Subcutaneous abdominal adipose tissue (tissue), 5 donors: ENCODE measurements around the gene TNXB.
"Not testable (repeated sequence)": the region's sequence is repeated elsewhere in the genome, so short reads cannot be mapped to it uniquely, and the experiment has no call there.

Experiments used
- H3K27ac ChIP-seq: one replicate; pipeline ENCODE4 v1.7.0; 2013; ENCODE audit warnings: low read depth, mild to moderate bottlenecking, inconsistent platforms, low read length, moderate library complexity
- H3K27me3 ChIP-seq, 5 donors: one replicate each; pipeline ENCODE4 v1.7.0; 2013; ENCODE audit warnings: low read length in 5 of 5, inconsistent platforms in 1 of 5; ENCODE audit not compliant: control insufficient read depth in 5 of 5, insufficient read depth in 4 of 5
- H3K36me3 ChIP-seq, 5 donors: one replicate each; pipeline ENCODE4 v1.7.0; 2013; ENCODE audit warnings: low read length in 5 of 5; ENCODE audit not compliant: control insufficient read depth in 5 of 5, insufficient read depth in 5 of 5
- H3K4me1 ChIP-seq, 5 donors: one replicate each; pipeline ENCODE4 v1.7.0; 2013; ENCODE audit warnings: low read length in 5 of 5, mild to moderate bottlenecking in 3 of 5, moderate library complexity in 1 of 5; ENCODE audit not compliant: control insufficient read depth in 5 of 5, insufficient read depth in 5 of 5
- H3K4me3 ChIP-seq, 5 donors: one replicate each; pipeline ENCODE4 v1.7.0; 2013; ENCODE audit warnings: low read length in 5 of 5, low read depth in 1 of 5
- H3K9ac ChIP-seq, 5 donors: one replicate each; pipeline ENCODE4 v1.7.0; 2013; ENCODE audit warnings: low read length in 5 of 5, mild to moderate bottlenecking in 4 of 5, moderate library complexity in 3 of 5
- H3K9me3 ChIP-seq, 5 donors: one replicate each; pipeline ENCODE4 v1.7.0; 2013; ENCODE audit warnings: low read length in 5 of 5; ENCODE audit not compliant: control insufficient read depth in 5 of 5
- donor health status: healthy.
- donor health status: healthy.
- donor health status: healthy.
- donor health status: healthy.
- donor health status: healthy.

TNXB gene

GRCh38 chr6:32052626-32053025 is 56.5 kb downstream of the TNXB start:
- H3K9ac ChIP-seq, H3K27ac ChIP-seq, H3K27me3 ChIP-seq, H3K9me3 ChIP-seq, H3K4me3 ChIP-seq: not testable (repeated sequence)
- peaks cover 0 to 13% (median 11%) of the 10 kb centered on the region in 5 donors for H3K4me1 ChIP-seq
- H3K36me3 ChIP-seq: peaks cover 0 to 44% (median 17%) of the 10 kb centered on the region in 5 donors

DNA sequence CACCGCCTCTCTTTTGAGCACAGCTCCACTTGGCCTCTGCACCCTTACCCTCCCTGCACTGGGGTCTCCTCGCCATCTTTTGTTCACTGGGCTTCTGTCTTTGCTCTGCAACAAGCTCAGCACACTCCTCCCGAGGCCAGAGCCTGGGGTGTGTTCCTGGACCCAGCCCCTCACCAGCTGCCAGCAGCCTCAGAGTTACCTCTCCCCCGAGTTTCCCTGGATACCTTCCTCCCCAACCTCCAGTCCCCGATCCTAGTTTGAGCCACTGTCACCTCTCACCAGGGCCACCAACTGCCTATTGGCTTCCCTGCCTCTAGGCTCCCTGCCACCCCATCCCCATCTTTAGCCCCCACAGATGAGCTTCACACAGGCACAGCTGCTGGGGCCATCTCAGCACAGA is 58.6 kb downstream of the TNXB start:
- no peak overlapping the region for H3K27ac ChIP-seq
- peaks cover 0 to 46% (median 13%) of the 10 kb centered on the region in 5 donors for H3K36me3 ChIP-seq
- peaks cover 3 to 18% (median 7%) of the 10 kb centered on the region in 5 donors for H3K27me3 ChIP-seq
- H3K4me3 ChIP-seq: no peak overlapping the region
- H3K9ac ChIP-seq: no peak overlapping the region
- peaks cover 6 to 30% (median 27%) of the 10 kb centered on the region in 5 donors for H3K4me1 ChIP-seq
- peaks cover 0 to 4% (median 0%) of the 10 kb centered on the region in 5 donors for H3K9me3 ChIP-seq

- not testable (repeated sequence) for H3K9ac ChIP-seq, H3K27ac ChIP-seq, H3K9me3 ChIP-seq, H3K4me3 ChIP-seq
- peaks cover 0 to 39% (median 5%) of the 10 kb centered on the region in 5 donors for H3K36me3 ChIP-seq
- H3K4me1 ChIP-seq: peaks cover 6 to 30% (median 27%) of the 10 kb centered on the region in 5 donors
- peaks cover 3 to 18% (median 7%) of the 10 kb centered on the region in 5 donors for H3K27me3 ChIP-seq
Observed at GRCh38 chr6:32049736-32050135, 59.4 kb downstream of the TNXB start.

DNA sequence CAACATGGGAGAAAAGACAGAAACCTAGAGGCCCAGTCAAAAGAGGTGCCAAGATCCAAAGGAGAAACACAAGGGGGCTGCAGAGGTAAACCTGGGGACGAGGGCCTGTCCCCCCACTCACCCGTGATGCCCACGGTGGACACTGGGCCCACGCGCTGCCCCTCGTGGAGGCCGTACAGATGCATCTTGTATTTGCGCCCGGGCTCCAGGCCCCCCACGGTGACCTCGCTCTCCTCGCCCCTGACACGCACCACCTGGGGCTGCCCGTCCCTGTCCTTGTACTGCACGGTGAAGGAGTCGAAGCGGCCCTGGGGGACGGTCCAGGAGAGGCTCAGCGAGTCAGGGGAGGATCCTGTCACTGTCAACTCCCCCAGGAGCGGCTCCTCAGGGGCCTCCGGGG is 60.0 kb downstream of the TNXB start:
- Histone ChIP-seq H3K36me3 (peaks cover 0 to 33% (median 0%) of the 10 kb centered on the region in 5 donors), H3K4me1 (peaks cover 6 to 30% (median 27%) of the 10 kb centered on the region in 5 donors), H3K27me3 (peaks cover 3 to 18% (median 7%) of the 10 kb centered on the region in 5 donors)
- not testable (repeated sequence) for H3K4me3 ChIP-seq, H3K9ac ChIP-seq, H3K9me3 ChIP-seq, H3K27ac ChIP-seq

DNA sequence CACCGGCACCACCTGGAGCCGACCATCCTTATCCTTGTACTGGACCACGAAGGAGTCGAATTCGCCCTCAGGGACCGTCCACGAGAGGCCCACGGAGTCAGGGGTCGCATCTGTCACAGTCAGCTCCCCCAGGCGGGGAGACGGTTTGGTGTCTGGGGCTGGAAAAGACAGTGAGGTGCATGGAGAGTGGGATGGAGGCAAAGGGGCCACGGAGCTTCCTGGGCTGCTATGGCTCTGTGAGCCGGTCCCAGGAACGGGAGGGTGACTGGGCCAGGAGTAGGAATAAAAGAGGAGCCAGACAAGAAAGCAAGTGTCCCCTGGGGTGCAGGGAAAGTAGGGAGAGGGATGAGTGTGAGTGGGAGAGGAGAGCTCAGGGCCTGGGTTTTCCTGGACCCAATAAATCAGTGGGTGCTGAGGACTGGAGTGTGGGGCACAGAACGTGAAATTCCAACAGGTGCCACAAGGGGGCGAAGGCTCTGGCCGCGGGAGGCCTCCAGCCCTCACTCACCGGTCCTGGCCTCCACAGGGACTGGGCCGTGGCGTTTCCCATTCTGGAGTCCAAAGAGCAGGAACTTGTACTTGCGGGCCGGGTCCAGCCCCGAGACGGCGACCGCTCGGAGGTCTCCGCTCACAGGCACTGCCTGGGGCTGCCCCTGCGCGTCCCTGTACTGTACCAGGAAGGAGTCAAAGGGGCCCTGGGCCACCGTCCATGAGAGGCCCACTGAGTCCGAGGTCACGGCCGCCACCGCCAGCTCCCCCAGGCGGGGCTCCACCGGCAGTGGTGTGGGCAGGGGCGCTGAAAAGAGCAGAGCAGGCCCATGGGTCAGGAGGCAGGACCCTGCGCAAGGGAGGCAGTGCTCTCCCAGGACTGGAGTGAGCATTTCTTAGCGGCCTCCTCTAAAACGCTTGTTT is 61.0 kb downstream of the TNXB start:
- H3K36me3 ChIP-seq: peaks cover 0 to 31% (median 2%) of the 10 kb centered on the region in 5 donors
- H3K9me3 ChIP-seq: peaks cover 0 to 4% (median 0%) of the 10 kb centered on the region in 5 donors
- H3K27ac ChIP-seq: peak overlapping the region; percentile 85
- H3K9ac ChIP-seq: peak overlapping the region in 2 of 5 donors; percentile 37 to 94
- peaks cover 6 to 30% (median 27%) of the 10 kb centered on the region in 5 donors for H3K4me1 ChIP-seq
- H3K27me3 ChIP-seq: peaks cover 3 to 18% (median 7%) of the 10 kb centered on the region in 5 donors
- H3K4me3 ChIP-seq: peak overlapping the region in 1 of 5 donors; percentile 31

DNA sequence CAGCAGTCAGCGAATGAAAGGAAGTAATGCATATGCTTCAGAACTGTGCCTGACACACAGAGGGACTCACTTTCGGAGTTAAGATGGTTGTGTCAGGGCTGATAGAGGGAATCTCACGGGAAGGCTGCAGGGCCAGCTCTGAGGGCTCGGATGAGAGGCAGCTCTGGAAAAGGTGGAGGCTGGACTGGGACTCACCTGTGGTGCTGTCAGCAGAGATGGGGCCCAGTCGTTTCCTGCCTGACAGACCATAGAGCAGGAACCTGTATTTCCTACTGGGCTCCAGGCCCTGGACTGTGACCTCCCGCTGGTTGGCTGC is 61.6 kb downstream of the TNXB start:
- Histone ChIP-seq H3K27ac (peak overlapping the region; percentile 85), H3K36me3 (peaks cover 0 to 28% (median 2%) of the 10 kb centered on the region in 5 donors), H3K9me3 (peaks cover 0 to 4% (median 0%) of the 10 kb centered on the region in 5 donors), H3K27me3 (peaks cover 3 to 18% (median 7%) of the 10 kb centered on the region in 5 donors), H3K9ac (peak overlapping the region in 2 of 5 donors; percentile 7 to 94), H3K4me1 (peaks cover 6 to 30% (median 27%) of the 10 kb centered on the region in 5 donors), H3K4me3 (peak overlapping the region in 1 of 5 donors; percentile 6)

GRCh38 chr6:32047084-32047478 is 62.1 kb downstream of the TNXB start:
- Histone ChIP-seq H3K36me3 (peaks cover 0 to 25% (median 2%) of the 10 kb centered on the region in 5 donors), H3K4me3 (peak overlapping the region in 1 of 5 donors; percentile 6), H3K27ac (peak overlapping the region; percentile 85)

GRCh38 chr6:32046450-32047083 is 62.6 kb downstream of the TNXB start:
- H3K9ac ChIP-seq: peak overlapping the region in 1 of 5 donors; percentile 21
- peak overlapping the region; percentile 85 for H3K27ac ChIP-seq
- H3K4me3 ChIP-seq: peak overlapping the region in 1 of 5 donors; percentile 8
- peaks cover 3 to 18% (median 7%) of the 10 kb centered on the region in 5 donors for H3K27me3 ChIP-seq
- H3K36me3 ChIP-seq: peaks cover 0 to 25% (median 2%) of the 10 kb centered on the region in 5 donors
- peaks cover 6 to 30% (median 27%) of the 10 kb centered on the region in 5 donors for H3K4me1 ChIP-seq
- peaks cover 0 to 4% (median 0%) of the 10 kb centered on the region in 5 donors for H3K9me3 ChIP-seq

More at GRCh38 chr6:32047084-32047478, 62.1 kb downstream of the TNXB start:
- Histone ChIP-seq H3K27me3 (peaks cover 3 to 18% (median 7%) of the 10 kb centered on the region in 5 donors), H3K4me1 (peaks cover 6 to 30% (median 27%) of the 10 kb centered on the region in 5 donors), H3K9me3 (peaks cover 0 to 4% (median 0%) of the 10 kb centered on the region in 5 donors), H3K9ac (peak overlapping the region in 2 of 5 donors; percentile 7 to 94)

GRCh38 chr6:32045811-32046449 is 63.2 kb downstream of the TNXB start:
- H3K9ac ChIP-seq: no peak overlapping the region
- H3K27me3 ChIP-seq: peaks cover 3 to 18% (median 7%) of the 10 kb centered on the region in 5 donors
- H3K9me3 ChIP-seq: peaks cover 0 to 4% (median 0%) of the 10 kb centered on the region in 5 donors
- peak overlapping the region in 1 of 5 donors; percentile 8 for H3K4me3 ChIP-seq
- peaks cover 0 to 24% (median 2%) of the 10 kb centered on the region in 5 donors for H3K36me3 ChIP-seq
- peaks cover 6 to 30% (median 27%) of the 10 kb centered on the region in 5 donors for H3K4me1 ChIP-seq
- H3K27ac ChIP-seq: peak overlapping the region; percentile 85
